ENCODE data around the gene RHBDL1. TPM values are rescaled to one million over a fixed set of nuclear protein-coding genes. Genes with fewer than 3 reads are reported as not detected.

The RHBDL1 gene
- total and polyA plus RNA-seq, 4 donors, result 0.91 to 5.4 (median 1.6) TPM

DNA sequence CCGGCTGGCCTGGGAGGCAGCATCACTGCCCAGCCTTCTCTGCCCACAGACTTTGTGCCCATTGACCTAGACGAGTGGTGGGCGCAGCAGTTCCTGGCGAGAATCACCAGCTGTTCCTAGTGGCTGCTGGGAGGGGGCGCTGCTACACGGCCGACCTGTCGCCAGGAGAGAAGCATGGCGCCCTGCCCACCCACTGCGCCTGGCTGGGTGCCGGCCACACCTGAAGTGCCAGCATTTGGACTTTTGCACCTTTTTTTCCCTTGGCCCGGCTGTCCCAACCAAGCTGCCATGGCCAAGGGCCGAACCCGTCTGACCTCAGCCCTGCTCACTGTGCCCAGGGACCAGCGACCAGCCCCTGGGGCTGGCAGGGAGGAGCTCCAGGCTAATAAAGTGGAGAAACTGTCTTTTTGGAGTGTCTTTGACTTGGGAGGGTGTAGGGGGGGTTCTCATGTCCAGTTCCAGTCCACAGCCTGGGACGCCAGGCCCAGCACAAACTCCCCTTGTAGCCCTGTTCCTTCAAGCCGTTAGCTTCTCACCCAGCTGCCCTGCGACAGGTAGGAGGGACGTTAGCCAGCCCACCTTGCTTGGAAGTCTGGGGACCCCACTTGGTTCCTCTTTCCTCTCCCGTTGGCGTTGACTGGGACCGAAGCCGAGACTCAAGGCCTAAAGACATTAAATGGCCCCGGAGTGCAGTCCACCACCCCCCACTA, 27.2 kb upstream of the RHBDL1 start:
- H3K9me3 ChIP-seq (ENCODE audit: control insufficient read depth in 4 of 4, insufficient read depth in 3 of 4, low read length in 3 of 4), result no peaks in the 10 kb centered on the region

DNA sequence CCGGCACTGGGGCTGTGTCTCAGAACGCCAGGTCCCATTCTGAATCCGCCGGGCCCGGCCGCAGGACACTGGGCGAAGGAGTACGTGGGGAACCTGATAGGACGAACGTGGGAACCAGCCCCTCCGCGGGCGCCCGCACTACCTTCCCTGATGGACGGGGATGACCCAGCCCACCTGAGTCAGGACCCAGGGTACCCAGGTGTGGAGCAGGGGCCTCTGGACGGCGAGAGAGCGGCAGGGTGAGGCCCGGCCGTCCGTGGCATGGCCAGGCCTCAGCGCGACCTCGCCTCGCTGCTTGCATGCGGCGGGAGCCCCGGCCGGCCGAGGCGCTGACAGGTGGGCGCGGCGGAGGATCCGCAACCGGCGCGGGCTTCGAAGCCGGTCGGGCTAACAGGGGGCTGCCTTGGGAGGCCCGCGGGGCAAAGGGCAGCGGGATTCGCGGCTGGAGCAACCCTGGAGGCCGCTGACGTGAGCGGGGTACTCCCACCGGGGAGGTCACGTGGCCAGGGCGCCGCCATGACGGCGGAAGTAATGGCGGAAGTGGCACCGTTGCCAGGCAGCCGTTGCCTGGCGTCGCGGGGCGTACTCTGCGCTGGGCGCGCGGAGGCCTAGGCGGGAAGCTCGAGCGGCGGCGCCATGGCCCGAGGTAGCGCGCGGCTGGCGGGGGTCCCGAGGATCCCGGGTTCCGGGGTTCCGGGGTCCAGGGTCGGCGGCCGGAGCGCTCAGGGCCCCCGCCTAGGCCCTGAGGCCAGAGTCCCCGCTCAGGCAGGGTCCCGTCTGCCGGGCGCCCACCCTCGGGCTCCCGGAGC, 26.5 kb upstream of the RHBDL1 start, which contains the start of gene WDR90:
Gene WDR90 (plus strand): TSS at position 585 of the 809 bp plus-strand sequence. CDS start 52 bp downstream, at position 637.
- WGBS, 2 donors, result 0 to 1% methylated on average over 70 to 91 of the region's 91 CpGs
- Histone ChIP-seq H3K27ac (ENCODE audit: low read depth in 1 of 2, low read length in 1 of 2) (peak within 1 kb of the TSS; percentile 83 to 94), H3K4me1 (ENCODE audit: control insufficient read depth in 5 of 5, insufficient read depth in 5 of 5, low read length in 5 of 5) (peaks cover 0 to 21% (median 8%) of the 10 kb centered on the region in 5 donors), H3K27me3 (ENCODE audit: control insufficient read depth in 3 of 3, insufficient read depth in 3 of 3, low read length in 2 of 3) (no peaks in the 10 kb centered on the region), H3K36me3 (ENCODE audit: control insufficient read depth in 4 of 4, insufficient read depth in 4 of 4, low read length in 4 of 4) (peaks cover 0 to 7% (median 2%) of the 10 kb centered on the region in 4 donors), H3K4me3 (peak within 1 kb of the TSS; percentile 72), H3K9ac (ENCODE audit: insufficient read depth in 1 of 2, low read length in 2 of 2) (peak within 1 kb of the TSS; percentile 73 to 78), H3K9me3 (ENCODE audit: control insufficient read depth in 4 of 4, insufficient read depth in 3 of 4, low read length in 3 of 4) (no peaks in the 10 kb centered on the region)
- DNase-seq (peak; percentile 91 to 94 (median 91)), ATAC-seq (ENCODE audit: insufficient read depth, low FRiP score) (peak; percentile 89)
- TF ChIP-seq, protein P1, sequence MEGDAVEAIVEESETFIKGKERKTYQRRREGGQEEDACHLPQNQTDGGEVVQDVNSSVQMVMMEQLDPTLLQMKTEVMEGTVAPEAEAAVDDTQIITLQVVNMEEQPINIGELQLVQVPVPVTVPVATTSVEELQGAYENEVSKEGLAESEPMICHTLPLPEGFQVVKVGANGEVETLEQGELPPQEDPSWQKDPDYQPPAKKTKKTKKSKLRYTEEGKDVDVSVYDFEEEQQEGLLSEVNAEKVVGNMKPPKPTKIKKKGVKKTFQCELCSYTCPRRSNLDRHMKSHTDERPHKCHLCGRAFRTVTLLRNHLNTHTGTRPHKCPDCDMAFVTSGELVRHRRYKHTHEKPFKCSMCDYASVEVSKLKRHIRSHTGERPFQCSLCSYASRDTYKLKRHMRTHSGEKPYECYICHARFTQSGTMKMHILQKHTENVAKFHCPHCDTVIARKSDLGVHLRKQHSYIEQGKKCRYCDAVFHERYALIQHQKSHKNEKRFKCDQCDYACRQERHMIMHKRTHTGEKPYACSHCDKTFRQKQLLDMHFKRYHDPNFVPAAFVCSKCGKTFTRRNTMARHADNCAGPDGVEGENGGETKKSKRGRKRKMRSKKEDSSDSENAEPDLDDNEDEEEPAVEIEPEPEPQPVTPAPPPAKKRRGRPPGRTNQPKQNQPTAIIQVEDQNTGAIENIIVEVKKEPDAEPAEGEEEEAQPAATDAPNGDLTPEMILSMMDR (IDR thresholded peaks at IDR 0.05; ENCODE audit: control extremely low read depth, extremely low read depth), result no peak

More for the DNA sequence above, 27.2 kb upstream of the RHBDL1 start:
- DNase-seq (no peak), ATAC-seq (ENCODE audit: insufficient read depth, low FRiP score) (no peak)
- 27 to 32% methylated on average over 24 of the region's 24 CpGs for WGBS, 2 donors
- peaks cover 0 to 21% (median 8%) of the 10 kb centered on the region in 5 donors for H3K4me1 ChIP-seq (ENCODE audit: control insufficient read depth in 5 of 5, insufficient read depth in 5 of 5, low read length in 5 of 5)
- TF ChIP-seq, protein P1 (IDR thresholded peaks at IDR 0.05; ENCODE audit: control extremely low read depth, extremely low read depth), result no peak
- peak overlapping the region; percentile 72 for H3K4me3 ChIP-seq
- H3K27ac ChIP-seq (ENCODE audit: low read depth in 1 of 2, low read length in 1 of 2), result peak overlapping the region; percentile 83 to 94
- peaks cover 0 to 1% (median 0%) of the 10 kb centered on the region in 3 donors for H3K27me3 ChIP-seq (ENCODE audit: control insufficient read depth in 3 of 3, insufficient read depth in 3 of 3, low read length in 2 of 3)
- peak overlapping the region; percentile 73 to 78 for H3K9ac ChIP-seq (ENCODE audit: insufficient read depth in 1 of 2, low read length in 2 of 2)
- H3K36me3 ChIP-seq (ENCODE audit: control insufficient read depth in 4 of 4, insufficient read depth in 4 of 4, low read length in 4 of 4), result peaks cover 0 to 7% (median under 1%) of the 10 kb centered on the region in 4 donors

DNA sequence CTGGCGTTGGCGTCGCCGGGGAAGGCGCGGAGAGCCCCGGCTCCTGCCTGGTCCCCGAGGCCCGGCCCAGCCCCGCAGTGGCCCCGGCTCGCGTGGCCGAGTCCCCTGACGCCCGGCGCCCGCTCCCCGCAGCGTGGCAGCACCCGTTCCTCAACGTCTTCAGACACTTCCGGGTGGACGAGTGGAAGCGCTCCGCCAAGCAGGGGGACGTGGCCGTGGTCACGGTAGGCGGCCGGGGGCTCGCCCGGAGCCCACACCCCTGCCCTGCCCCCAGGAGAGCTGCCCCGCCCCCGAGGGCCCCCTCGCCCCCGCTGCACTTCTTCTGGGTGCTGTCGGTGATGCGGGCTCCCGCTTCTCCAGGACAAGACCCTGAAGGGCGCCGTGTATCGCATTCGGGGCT, 25.8 kb upstream of the RHBDL1 start:
- DNase-seq (no peak), ATAC-seq (ENCODE audit: insufficient read depth, low FRiP score) (no peak)
- Histone ChIP-seq H3K27me3 (ENCODE audit: control insufficient read depth in 3 of 3, insufficient read depth in 3 of 3, low read length in 2 of 3) (no peaks in the 10 kb centered on the region), H3K4me1 (ENCODE audit: control insufficient read depth in 5 of 5, insufficient read depth in 5 of 5, low read length in 5 of 5) (peaks cover 0 to 19% (median 8%) of the 10 kb centered on the region in 5 donors), H3K36me3 (ENCODE audit: control insufficient read depth in 4 of 4, insufficient read depth in 4 of 4, low read length in 4 of 4) (peaks cover 0 to 7% (median 2%) of the 10 kb centered on the region in 4 donors), H3K9ac (ENCODE audit: insufficient read depth in 1 of 2, low read length in 2 of 2) (no peak overlapping the region), H3K9me3 (ENCODE audit: control insufficient read depth in 4 of 4, insufficient read depth in 3 of 4, low read length in 3 of 4) (no peaks in the 10 kb centered on the region), H3K27ac (ENCODE audit: low read depth in 1 of 2, low read length in 1 of 2) (peak overlapping the region; percentile 83 to 94), H3K4me3 (peak overlapping the region; percentile 72)
- 1 to 3% methylated on average over 38 to 44 of the region's 44 CpGs for WGBS, 2 donors
- TF ChIP-seq, protein P1 (IDR thresholded peaks at IDR 0.05; ENCODE audit: control extremely low read depth, extremely low read depth), result no peak

Measured in lung (tissue), 12 donors.